ENCODE data around the gene PNPLA5. TPM values are rescaled to one million over a fixed set of nuclear protein-coding genes. Genes with fewer than 3 reads are reported as not detected.

PNPLA5 gene
- total RNA-seq, 1 donor from 2014 or later: not detected

GRCh38 chr22:43857367-43857766, 34.4 kb downstream of the PNPLA5 start:
- Histone ChIP-seq H3K4me3 (no peak overlapping the region), H3K9me3 (replicated peaks) (peaks cover 16% of the 10 kb centered on the region), H3K36me3 (no peaks in the 10 kb centered on the region), H3K4me1 (peaks cover 5% of the 10 kb centered on the region), H3K27ac (replicated peaks) (no peak overlapping the region), H3K27me3 (ENCODE audit: low read depth) (peaks cover 53% of the 10 kb centered on the region)
- DNase-seq: no peak
- intact Hi-C loops (cut with micrococcal nuclease): no loop called here
- no peak for TF ChIP-seq CTCF (IDR thresholded peaks at IDR 0.05; ENCODE audit: borderline replicate concordance)

GRCh38 chr22:43855431-43855830, 36.4 kb downstream of the PNPLA5 start:
- Histone ChIP-seq H3K9me3 (replicated peaks) (peaks cover 16% of the 10 kb centered on the region), H3K27me3 (ENCODE audit: low read depth) (peaks cover 53% of the 10 kb centered on the region), H3K4me3 (no peak overlapping the region), H3K4me1 (no peaks in the 10 kb centered on the region), H3K36me3 (no peaks in the 10 kb centered on the region), H3K27ac (replicated peaks) (no peak overlapping the region)
- no peak for DNase-seq
- intact Hi-C loops (cut with micrococcal nuclease): no loop called here
- TF ChIP-seq CTCF (IDR thresholded peaks at IDR 0.05; ENCODE audit: borderline replicate concordance): no peak

- Histone ChIP-seq H3K4me1 (no peaks in the 10 kb centered on the region), H3K36me3 (no peaks in the 10 kb centered on the region), H3K9me3 (replicated peaks) (peaks cover 16% of the 10 kb centered on the region), H3K27me3 (ENCODE audit: low read depth) (peaks cover 53% of the 10 kb centered on the region), H3K27ac (replicated peaks) (no peak overlapping the region), H3K4me3 (no peak overlapping the region)
- DNase-seq: no peak
- intact Hi-C loops (cut with micrococcal nuclease): no loop called here
- TF ChIP-seq CTCF (IDR thresholded peaks at IDR 0.05; ENCODE audit: borderline replicate concordance): no peak
These were observed 37.0 kb downstream of the PNPLA5 start for GRCh38 chr22:43854786-43855271.

- TF ChIP-seq CTCF (IDR thresholded peaks at IDR 0.05; ENCODE audit: borderline replicate concordance): no peak
- Histone ChIP-seq H3K9me3 (replicated peaks) (peaks cover 16% of the 10 kb centered on the region), H3K36me3 (no peaks in the 10 kb centered on the region), H3K4me3 (no peak overlapping the region), H3K27me3 (ENCODE audit: low read depth) (peaks cover 53% of the 10 kb centered on the region), H3K27ac (replicated peaks) (no peak overlapping the region), H3K4me1 (no peaks in the 10 kb centered on the region)
- no peak for DNase-seq
- intact Hi-C loops (cut with micrococcal nuclease): no loop called here
These were observed 37.6 kb downstream of the PNPLA5 start for GRCh38 chr22:43854121-43854785.

GRCh38 chr22:43853328-43853931, 38.4 kb downstream of the PNPLA5 start:
- no peak overlapping the region for H3K4me3 ChIP-seq
- no peak for DNase-seq
- peaks cover 2% of the 10 kb centered on the region for H3K4me1 ChIP-seq
- no peak overlapping the region for H3K27ac ChIP-seq (replicated peaks)
- TF ChIP-seq CTCF (IDR thresholded peaks at IDR 0.05; ENCODE audit: borderline replicate concordance): no peak
- intact Hi-C loops (cut with micrococcal nuclease): no loop called here
- peaks cover 46% of the 10 kb centered on the region for H3K27me3 ChIP-seq (ENCODE audit: low read depth)
- H3K9me3 ChIP-seq (replicated peaks): peaks cover 16% of the 10 kb centered on the region
- H3K36me3 ChIP-seq: no peaks in the 10 kb centered on the region

Data from left ventricle myocardium inferior (tissue), 1 donor.